GM12878 (cell line): ENCODE results near the gene DOK7. TPM values are rescaled to one million over a fixed set of nuclear protein-coding genes. Genes with fewer than 3 reads are reported as not detected.
A peak's percentile ranks its signal among the peaks of the same experiment; 100 is the strongest.

ENCODE experiments used
- ATAC-seq: fragments of 200-7000 bp; cut with Tn5 transposase; 3 replicates; pipeline ENCODE4 v1.9.1; 2020; ENCODE audit warnings: mild to moderate bottlenecking, moderate library complexity
- BruUV-seq: library from RNA; stranded (reverse); fragments of 400-500 nt; replicated peaks from 2 replicates; lab custom pipeline; 2021; lab: Mats Ljungman, UMichigan
- CTCF ChIA-PET: fragments of 300-600 bp; sonication (Branson Sonifier 250); formaldehyde crosslinking; extraction: SDS; loops from one replicate; lab custom pipeline; 2021; ENCODE audit warnings: inconsistent platforms; lab: Yijun Ruan, JAX
- POLR2A ChIA-PET: fragments of 350-600 bp; formaldehyde crosslinking; extraction: SDS; loops from one replicate; lab custom pipeline; 2021; ENCODE audit warnings: inconsistent platforms; lab: Charles Lee
- RAD21 ChIA-PET: fragments of 300-600 bp; sonication (Branson Sonifier 250); formaldehyde crosslinking; loops from one replicate; lab custom pipeline; 2023; ENCODE audit warnings: antibody characterized with exemption; ENCODE audit not compliant: unreplicated experiment; lab: Charles Lee
- SMC1A ChIA-PET: fragments of 300-600 bp; sonication (Branson Sonifier 250); formaldehyde crosslinking; loops from one replicate; lab custom pipeline; 2023; ENCODE audit not compliant: unreplicated experiment, uncharacterized antibody; lab: Charles Lee
- DNase-seq: peaks from one replicate; pipeline ENCODE4 v3.0.0-alpha.2; 2011; ENCODE audit warnings: low read depth, low spot score
- FAIRE-seq: peaks from 3 replicates; lab custom pipeline; 2011; peaks lifted over from hg19 to GRCh38; lab: Jason Lieb, UNC
- H2AFZ ChIP-seq: 2 replicates; pipeline ENCODE4 v1.6.0; 2011; ENCODE audit warnings: low read depth, low read length, control low read depth; ENCODE audit not compliant: control insufficient read depth
- H3K27ac ChIP-seq: 2 replicates; pipeline ENCODE4 v1.5.1; 2011; ENCODE audit warnings: control low read depth; ENCODE audit not compliant: control insufficient read depth, insufficient read depth
- H3K27me3 ChIP-seq, 2 experiments: replicated peaks in 1 of 2; 2 replicates each; pipeline versions ENCODE4 v1.6.0 to v1.6.1; 2011; ENCODE audit warnings: low read length in 1 of 2; ENCODE audit not compliant: control insufficient read depth in 2 of 2, insufficient read depth in 2 of 2
- H3K36me3 ChIP-seq, 2 experiments: 2 replicates each; pipeline ENCODE4 v1.5.1; 2011; ENCODE audit warnings: low read length in 1 of 2; ENCODE audit not compliant: control insufficient read depth in 2 of 2, insufficient read depth in 2 of 2
- H3K4me1 ChIP-seq: 2 replicates; pipeline ENCODE4 v1.6.1; 2011; ENCODE audit warnings: mild to moderate bottlenecking, low read length, moderate library complexity, mixed read lengths; ENCODE audit not compliant: control insufficient read depth, insufficient read depth
- H3K4me2 ChIP-seq: 2 replicates; pipeline ENCODE4 v1.6.0; 2011; ENCODE audit warnings: control low read depth; ENCODE audit not compliant: control insufficient read depth, insufficient read depth
- H3K4me3 ChIP-seq: fragments of 200-600 bp; sonication (generic); 2 replicates; pipeline ENCODE4 v1.5.1; 2016
- H3K79me2 ChIP-seq: 2 replicates; pipeline ENCODE4 v1.6.0; 2011; ENCODE audit warnings: low read length; ENCODE audit not compliant: control insufficient read depth, insufficient read depth
- H3K9ac ChIP-seq: 2 replicates; pipeline ENCODE4 v1.8.0; 2011; ENCODE audit warnings: low read length, control low read depth, mixed read lengths; ENCODE audit not compliant: control insufficient read depth, insufficient read depth
- H3K9me3 ChIP-seq: replicated peaks from 3 replicates; pipeline ENCODE4 v1.5.1; 2011; ENCODE audit warnings: mild to moderate bottlenecking, low read length; ENCODE audit not compliant: control insufficient read depth, insufficient read depth
- H4K20me1 ChIP-seq: 2 replicates; pipeline ENCODE4 v1.6.0; 2011; ENCODE audit not compliant: control insufficient read depth, insufficient read depth
- ATF7 ChIP-seq: fragments of 450-650 bp; IDR thresholded peaks from 2 replicates; pipeline ENCODE4 v1.6.1; 2016; ENCODE audit warnings: low read depth, mild to moderate bottlenecking
- BACH1 ChIP-seq: fragments of 450-650 bp; IDR thresholded peaks from 2 replicates; pipeline ENCODE4 v1.6.1; 2017; ENCODE audit warnings: mild to moderate bottlenecking, borderline replicate concordance
- CBX5 ChIP-seq: sonication (generic); IDR thresholded peaks from 2 replicates; pipeline ENCODE4 v1.6.1; 2016; ENCODE audit warnings: low read depth, moderate library complexity, mild to moderate bottlenecking, inconsistent platforms
- CHD4 ChIP-seq: fragments of 200-600 bp; sonication (generic); IDR thresholded peaks from 2 replicates; pipeline ENCODE4 v1.6.1; 2016; ENCODE audit warnings: mild to moderate bottlenecking
- CREB1 ChIP-seq: IDR thresholded peaks from 2 replicates; pipeline ENCODE4 v1.6.1; 2012; ENCODE audit warnings: low read depth, mild to moderate bottlenecking, inconsistent platforms
- EZH2 ChIP-seq: IDR thresholded peaks from 2 replicates; pipeline ENCODE4 v1.6.1; 2012; ENCODE audit warnings: low read depth, mild to moderate bottlenecking, control low read depth, inconsistent platforms, low read length, borderline replicate concordance; ENCODE audit not compliant: control insufficient read depth
- HDAC2 ChIP-seq: fragments of 200-600 bp; sonication (generic); IDR thresholded peaks from 2 replicates; pipeline ENCODE4 v1.6.1; 2017
- RELA ChIP-seq: fragments of 450-650 bp; IDR thresholded peaks from 2 replicates; pipeline ENCODE4 v1.8.0; 2014; ENCODE audit warnings: borderline replicate concordance; ENCODE audit not compliant: partially characterized antibody
- SIX5 ChIP-seq: IDR thresholded peaks from 2 replicates; pipeline ENCODE4 v1.6.1; 2011; ENCODE audit warnings: mild to moderate bottlenecking, low read depth, low read length, moderate library complexity; ENCODE audit not compliant: severe bottlenecking
- TARDBP ChIP-seq: IDR thresholded peaks from 2 replicates; pipeline ENCODE4 v1.6.1; 2016; ENCODE audit warnings: borderline replicate concordance
- WGBS: methylation state at CpG from one replicate; pipeline ENCODE4 v1.1.6; 2016; ENCODE audit warnings: low lambda C conversion rate; ENCODE audit not compliant: insufficient replicate concordance, insufficient coverage; ENCODE audit errors: missing lambda C conversion rate; 5-methylcytosine and 5-hydroxymethylcytosine counted together
- in situ Hi-C: fragments of 300-500 bp; cut with MboI; formaldehyde crosslinking; loops from 9 replicates; pipeline ENCODE4 v1.14.3; 2018; ENCODE audit warnings: mixed read lengths
- intact Hi-C: fragments of 100-400 bp; cut with micrococcal nuclease; formaldehyde crosslinking; loops from one replicate; pipeline ENCODE4 v1.14.2; 2022; ENCODE audit not compliant: unreplicated experiment
- polyA plus RNA-seq, 11 experiments: library from polyadenylated mRNA; depleted of rRNA in 4 of 11; unstranded in 6 of 11; stranded (reverse) in 5 of 11; fragments of >200 nt; fragmentation: Nextera tagmentation in 4 of 11; fragmentation: Illumina TruSeq in 1 of 11; extraction: Ambion mirVana in 4 of 11; extraction: Trizol in 1 of 11; gene quantifications; 1 replicate in 1 of 11; 2 replicates in 10 of 11; pipeline versions ENCODE4 v1.2.1 to v1.2.3, GENCODE V29; 2011 to 2016; ENCODE audit warnings: inconsistent platforms in 2 of 11, missing spikeins in 2 of 11, low read depth in 1 of 11
- total RNA-seq, 4 experiments: library from RNA; depleted of rRNA in 3 of 4; stranded (reverse); fragments of >200 nt in 3 of 4; fragmentation: Illumina TruSeq in 1 of 4; extraction: Trizol in 1 of 4; gene quantifications; 2 replicates each; pipeline versions ENCODE4 v1.2.1 to v1.2.3, GENCODE V29; 2013 to 2021
- TF ChIP-seq, protein P1 (sequence below): IDR thresholded peaks from 2 replicates; pipeline ENCODE4 v1.6.1; 2011; ENCODE audit warnings: mild to moderate bottlenecking, low read depth, low read length, moderate library complexity; ENCODE audit not compliant: insufficient replicate concordance
- TF ChIP-seq, protein P2 (sequence below): fragments of 150-350 bp; IDR thresholded peaks from 2 replicates; pipeline ENCODE4 v1.6.1; 2014; ENCODE audit warnings: mild to moderate bottlenecking, low read depth, low read length
- TF ChIP-seq, protein P3 (sequence below): IDR thresholded peaks from 2 replicates; pipeline ENCODE4 v1.6.1; 2011; ENCODE audit warnings: borderline replicate concordance, low read depth, mild to moderate bottlenecking, moderate library complexity, low read length; ENCODE audit not compliant: insufficient read depth, poor library complexity, severe bottlenecking
- TF ChIP-seq, protein P4 (sequence below): fragments of 450-650 bp; IDR thresholded peaks from 2 replicates; pipeline ENCODE4 v1.6.1; 2017; ENCODE audit warnings: mild to moderate bottlenecking, moderate library complexity

The DOK7 gene
- total and polyA plus RNA-seq, 10 of the 15 experiments (the other 5 are each of a cell fraction or from before 2014, with no cell fraction given), result 0.04 to 0.46 (median 0.18) TPM; not detected in 4

DNA sequence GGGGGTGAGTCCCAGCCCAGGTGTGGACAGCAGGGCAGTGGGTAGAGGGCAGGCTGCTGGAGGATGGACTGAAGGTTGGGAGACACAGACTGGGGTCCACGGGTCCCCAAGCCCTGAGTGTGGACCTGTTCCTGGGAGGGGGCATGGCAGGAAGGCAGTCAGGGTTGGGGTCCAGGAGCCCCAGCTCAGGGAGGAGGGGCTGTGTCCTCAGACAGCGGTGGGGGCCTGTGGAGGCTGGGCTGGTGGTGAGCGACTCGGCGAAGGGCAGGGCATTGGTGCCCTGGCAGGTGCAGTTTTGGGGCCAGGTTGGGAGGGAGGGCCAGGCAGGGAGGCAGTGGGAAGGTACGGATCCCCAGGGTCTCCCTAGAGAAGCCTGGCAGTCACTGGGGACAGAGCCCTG is 34.0 kb downstream of the DOK7 start (continued):
- TF ChIP-seq SIX5 (no peak), CBX5 (no peak), CREB1 (no peak), BACH1 (no peak)
- TF ChIP-seq, protein P1, sequence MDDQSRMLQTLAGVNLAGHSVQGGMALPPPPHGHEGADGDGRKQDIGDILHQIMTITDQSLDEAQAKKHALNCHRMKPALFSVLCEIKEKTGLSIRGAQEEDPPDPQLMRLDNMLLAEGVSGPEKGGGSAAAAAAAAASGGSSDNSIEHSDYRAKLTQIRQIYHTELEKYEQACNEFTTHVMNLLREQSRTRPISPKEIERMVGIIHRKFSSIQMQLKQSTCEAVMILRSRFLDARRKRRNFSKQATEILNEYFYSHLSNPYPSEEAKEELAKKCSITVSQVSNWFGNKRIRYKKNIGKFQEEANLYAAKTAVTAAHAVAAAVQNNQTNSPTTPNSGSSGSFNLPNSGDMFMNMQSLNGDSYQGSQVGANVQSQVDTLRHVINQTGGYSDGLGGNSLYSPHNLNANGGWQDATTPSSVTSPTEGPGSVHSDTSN, result no peak
- TF ChIP-seq, protein P2, sequence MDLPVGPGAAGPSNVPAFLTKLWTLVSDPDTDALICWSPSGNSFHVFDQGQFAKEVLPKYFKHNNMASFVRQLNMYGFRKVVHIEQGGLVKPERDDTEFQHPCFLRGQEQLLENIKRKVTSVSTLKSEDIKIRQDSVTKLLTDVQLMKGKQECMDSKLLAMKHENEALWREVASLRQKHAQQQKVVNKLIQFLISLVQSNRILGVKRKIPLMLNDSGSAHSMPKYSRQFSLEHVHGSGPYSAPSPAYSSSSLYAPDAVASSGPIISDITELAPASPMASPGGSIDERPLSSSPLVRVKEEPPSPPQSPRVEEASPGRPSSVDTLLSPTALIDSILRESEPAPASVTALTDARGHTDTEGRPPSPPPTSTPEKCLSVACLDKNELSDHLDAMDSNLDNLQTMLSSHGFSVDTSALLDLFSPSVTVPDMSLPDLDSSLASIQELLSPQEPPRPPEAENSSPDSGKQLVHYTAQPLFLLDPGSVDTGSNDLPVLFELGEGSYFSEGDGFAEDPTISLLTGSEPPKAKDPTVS, result no peak

DNA sequence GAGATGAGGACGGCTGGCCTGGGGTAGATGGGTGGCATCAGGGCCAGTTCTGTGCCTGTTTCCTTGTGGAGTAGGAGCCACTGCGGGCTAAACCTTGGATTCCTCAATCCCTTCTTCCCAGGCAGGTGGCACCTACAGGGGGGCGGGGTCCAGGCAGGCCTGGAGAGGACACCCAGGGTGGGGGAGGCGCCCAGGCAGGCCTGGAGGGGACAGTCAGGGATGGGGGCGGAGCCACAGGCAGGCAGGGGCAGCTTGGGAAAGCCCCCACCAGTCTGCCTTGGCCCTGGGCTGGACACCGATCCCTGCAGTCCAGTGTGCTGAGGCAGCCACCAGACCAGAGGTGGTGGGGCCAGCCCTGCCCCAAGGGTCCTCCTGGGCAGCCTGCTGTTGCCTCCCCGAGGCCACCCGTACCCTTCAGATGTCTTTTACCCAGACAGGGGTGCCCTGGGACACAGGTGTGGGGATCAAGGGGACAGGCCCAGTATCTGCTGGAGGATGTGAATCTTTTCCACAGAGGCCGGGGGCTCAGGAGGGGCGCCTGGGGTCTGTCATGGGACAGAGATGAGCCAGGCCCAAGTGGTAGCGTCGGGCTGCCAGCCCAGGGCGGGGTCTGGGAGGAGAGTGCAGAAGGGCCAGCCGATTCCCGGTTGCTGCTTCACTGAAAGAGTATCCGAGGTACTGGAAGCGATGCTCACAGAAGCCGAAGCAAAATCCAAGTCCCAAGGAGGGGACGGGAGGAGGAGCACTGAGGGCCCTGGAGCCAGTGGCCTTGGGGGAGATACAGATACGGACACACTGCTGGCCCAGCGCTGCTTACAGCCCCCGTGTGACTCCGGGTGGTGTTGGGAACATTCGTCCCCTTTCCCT is 34.6 kb downstream of the DOK7 start:
- Histone ChIP-seq H4K20me1 (no peaks in the 10 kb centered on the region), H3K4me2 (no peak overlapping the region), H3K4me3 (no peak overlapping the region), H2AFZ (no peak overlapping the region), H3K27me3 (no peaks in the 10 kb centered on the region), H3K9ac (no peak overlapping the region), H3K36me3 (no peaks in the 10 kb centered on the region), H3K9me3 (no peaks in the 10 kb centered on the region), H3K4me1 (no peaks in the 10 kb centered on the region), H3K27ac (no peak overlapping the region), H3K79me2 (no peaks in the 10 kb centered on the region)
- FAIRE-seq (no peak), ATAC-seq (peak; percentile 8; the same call in 1 of the 3 replicates), DNase-seq (no peak)
- intact Hi-C loops (no loop called here), in situ Hi-C loops (no loop called here)
- BruUV-seq, result no TSS peak
- CTCF ChIA-PET, result no interaction called here
- RAD21 ChIA-PET, result no interaction called here
- POLR2A ChIA-PET, result no interaction called here
- SMC1A ChIA-PET, result no interaction called here
- WGBS, result 77% methylated on average over 21 of the region's 24 CpGs
- TF ChIP-seq TARDBP (no peak), EZH2 (no peak), ATF7 (no peak), RELA (no peak), CHD4 (no peak), HDAC2 (no peak)
- TF ChIP-seq, protein P3, sequence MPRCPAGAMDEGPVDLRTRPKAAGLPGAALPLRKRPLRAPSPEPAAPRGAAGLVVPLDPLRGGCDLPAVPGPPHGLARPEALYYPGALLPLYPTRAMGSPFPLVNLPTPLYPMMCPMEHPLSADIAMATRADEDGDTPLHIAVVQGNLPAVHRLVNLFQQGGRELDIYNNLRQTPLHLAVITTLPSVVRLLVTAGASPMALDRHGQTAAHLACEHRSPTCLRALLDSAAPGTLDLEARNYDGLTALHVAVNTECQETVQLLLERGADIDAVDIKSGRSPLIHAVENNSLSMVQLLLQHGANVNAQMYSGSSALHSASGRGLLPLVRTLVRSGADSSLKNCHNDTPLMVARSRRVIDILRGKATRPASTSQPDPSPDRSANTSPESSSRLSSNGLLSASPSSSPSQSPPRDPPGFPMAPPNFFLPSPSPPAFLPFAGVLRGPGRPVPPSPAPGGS, result no peak
- TF ChIP-seq, protein P4, sequence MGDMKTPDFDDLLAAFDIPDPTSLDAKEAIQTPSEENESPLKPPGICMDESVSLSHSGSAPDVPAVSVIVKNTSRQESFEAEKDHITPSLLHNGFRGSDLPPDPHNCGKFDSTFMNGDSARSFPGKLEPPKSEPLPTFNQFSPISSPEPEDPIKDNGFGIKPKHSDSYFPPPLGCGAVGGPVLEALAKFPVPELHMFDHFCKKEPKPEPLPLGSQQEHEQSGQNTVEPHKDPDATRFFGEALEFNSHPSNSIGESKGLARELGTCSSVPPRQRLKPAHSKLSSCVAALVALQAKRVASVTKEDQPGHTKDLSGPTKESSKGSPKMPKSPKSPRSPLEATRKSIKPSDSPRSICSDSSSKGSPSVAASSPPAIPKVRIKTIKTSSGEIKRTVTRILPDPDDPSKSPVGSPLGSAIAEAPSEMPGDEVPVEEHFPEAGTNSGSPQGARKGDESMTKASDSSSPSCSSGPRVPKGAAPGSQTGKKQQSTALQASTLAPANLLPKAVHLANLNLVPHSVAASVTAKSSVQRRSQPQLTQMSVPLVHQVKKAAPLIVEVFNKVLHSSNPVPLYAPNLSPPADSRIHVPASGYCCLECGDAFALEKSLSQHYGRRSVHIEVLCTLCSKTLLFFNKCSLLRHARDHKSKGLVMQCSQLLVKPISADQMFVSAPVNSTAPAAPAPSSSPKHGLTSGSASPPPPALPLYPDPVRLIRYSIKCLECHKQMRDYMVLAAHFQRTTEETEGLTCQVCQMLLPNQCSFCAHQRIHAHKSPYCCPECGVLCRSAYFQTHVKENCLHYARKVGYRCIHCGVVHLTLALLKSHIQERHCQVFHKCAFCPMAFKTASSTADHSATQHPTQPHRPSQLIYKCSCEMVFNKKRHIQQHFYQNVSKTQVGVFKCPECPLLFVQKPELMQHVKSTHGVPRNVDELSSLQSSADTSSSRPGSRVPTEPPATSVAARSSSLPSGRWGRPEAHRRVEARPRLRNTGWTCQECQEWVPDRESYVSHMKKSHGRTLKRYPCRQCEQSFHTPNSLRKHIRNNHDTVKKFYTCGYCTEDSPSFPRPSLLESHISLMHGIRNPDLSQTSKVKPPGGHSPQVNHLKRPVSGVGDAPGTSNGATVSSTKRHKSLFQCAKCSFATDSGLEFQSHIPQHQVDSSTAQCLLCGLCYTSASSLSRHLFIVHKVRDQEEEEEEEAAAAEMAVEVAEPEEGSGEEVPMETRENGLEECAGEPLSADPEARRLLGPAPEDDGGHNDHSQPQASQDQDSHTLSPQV, result no peak
